B cell (primary cell): Measurements from ENCODE around the gene CACNA2D3.

Experiments
- EZH2 ChIP-seq: IDR thresholded peaks from 2 replicates; pipeline ENCODE4 v1.6.1; 2012; ENCODE audit warnings: borderline replicate concordance, low read depth, mild to moderate bottlenecking, moderate library complexity, low read length; ENCODE audit not compliant: insufficient read depth, poor library complexity, severe bottlenecking
- TF ChIP-seq, protein P1 (sequence below): fragments of 200-600 bp; IDR thresholded peaks from one replicate; pipeline ENCODE4 v1.8.0; 2022; ENCODE audit warnings: antibody characterized with exemption, mild to moderate bottlenecking

GRCh38 chr3:54714035-54714434, 591.7 kb downstream of the CACNA2D3 start:
- TF ChIP-seq, protein P1, sequence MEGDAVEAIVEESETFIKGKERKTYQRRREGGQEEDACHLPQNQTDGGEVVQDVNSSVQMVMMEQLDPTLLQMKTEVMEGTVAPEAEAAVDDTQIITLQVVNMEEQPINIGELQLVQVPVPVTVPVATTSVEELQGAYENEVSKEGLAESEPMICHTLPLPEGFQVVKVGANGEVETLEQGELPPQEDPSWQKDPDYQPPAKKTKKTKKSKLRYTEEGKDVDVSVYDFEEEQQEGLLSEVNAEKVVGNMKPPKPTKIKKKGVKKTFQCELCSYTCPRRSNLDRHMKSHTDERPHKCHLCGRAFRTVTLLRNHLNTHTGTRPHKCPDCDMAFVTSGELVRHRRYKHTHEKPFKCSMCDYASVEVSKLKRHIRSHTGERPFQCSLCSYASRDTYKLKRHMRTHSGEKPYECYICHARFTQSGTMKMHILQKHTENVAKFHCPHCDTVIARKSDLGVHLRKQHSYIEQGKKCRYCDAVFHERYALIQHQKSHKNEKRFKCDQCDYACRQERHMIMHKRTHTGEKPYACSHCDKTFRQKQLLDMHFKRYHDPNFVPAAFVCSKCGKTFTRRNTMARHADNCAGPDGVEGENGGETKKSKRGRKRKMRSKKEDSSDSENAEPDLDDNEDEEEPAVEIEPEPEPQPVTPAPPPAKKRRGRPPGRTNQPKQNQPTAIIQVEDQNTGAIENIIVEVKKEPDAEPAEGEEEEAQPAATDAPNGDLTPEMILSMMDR = no peak
- TF ChIP-seq EZH2 = no peak
